ENCODE data around the gene GMPPA.
A peak's percentile ranks its signal among the peaks of the same experiment; 100 is the strongest.

Gene GMPPA

DNA sequence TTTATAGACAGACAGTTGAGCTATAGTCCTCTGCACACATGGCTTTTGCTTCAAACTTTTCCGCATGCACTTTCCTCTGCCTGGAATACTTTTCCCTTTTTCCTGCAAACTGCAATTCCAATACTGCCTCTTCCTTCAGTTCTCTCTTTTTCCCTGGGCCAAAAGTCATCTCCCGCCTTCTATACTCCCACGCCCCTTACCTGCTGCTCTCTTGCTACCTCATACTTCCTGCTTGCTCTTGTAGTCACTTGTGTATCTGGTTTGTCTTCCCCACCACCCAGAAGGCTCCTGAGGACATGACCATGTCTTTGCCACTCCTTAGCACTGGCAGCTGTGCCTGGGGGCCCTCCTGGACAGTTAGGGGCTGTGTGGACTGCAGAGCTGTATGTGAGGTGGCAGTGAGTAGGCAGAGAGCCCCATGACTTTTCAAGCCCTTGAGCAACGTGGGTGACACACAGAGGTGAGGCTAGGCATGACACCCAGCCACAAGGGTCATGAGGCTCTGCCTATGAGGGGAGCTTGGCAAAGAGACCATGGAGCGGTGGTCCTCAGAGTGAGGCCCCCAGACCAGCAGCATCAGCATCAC, 40.8 kb upstream of the GMPPA start:
- TF ChIP-seq, protein P1, sequence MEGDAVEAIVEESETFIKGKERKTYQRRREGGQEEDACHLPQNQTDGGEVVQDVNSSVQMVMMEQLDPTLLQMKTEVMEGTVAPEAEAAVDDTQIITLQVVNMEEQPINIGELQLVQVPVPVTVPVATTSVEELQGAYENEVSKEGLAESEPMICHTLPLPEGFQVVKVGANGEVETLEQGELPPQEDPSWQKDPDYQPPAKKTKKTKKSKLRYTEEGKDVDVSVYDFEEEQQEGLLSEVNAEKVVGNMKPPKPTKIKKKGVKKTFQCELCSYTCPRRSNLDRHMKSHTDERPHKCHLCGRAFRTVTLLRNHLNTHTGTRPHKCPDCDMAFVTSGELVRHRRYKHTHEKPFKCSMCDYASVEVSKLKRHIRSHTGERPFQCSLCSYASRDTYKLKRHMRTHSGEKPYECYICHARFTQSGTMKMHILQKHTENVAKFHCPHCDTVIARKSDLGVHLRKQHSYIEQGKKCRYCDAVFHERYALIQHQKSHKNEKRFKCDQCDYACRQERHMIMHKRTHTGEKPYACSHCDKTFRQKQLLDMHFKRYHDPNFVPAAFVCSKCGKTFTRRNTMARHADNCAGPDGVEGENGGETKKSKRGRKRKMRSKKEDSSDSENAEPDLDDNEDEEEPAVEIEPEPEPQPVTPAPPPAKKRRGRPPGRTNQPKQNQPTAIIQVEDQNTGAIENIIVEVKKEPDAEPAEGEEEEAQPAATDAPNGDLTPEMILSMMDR (conservative IDR thresholded peaks at IDR 0.05; ENCODE audit: low read depth, low read length): peak; percentile 11
- DNase-seq (ENCODE audit: low read depth): no peak
- H3K4me3 ChIP-seq (ENCODE audit: low read length): no peak overlapping the region

DNA sequence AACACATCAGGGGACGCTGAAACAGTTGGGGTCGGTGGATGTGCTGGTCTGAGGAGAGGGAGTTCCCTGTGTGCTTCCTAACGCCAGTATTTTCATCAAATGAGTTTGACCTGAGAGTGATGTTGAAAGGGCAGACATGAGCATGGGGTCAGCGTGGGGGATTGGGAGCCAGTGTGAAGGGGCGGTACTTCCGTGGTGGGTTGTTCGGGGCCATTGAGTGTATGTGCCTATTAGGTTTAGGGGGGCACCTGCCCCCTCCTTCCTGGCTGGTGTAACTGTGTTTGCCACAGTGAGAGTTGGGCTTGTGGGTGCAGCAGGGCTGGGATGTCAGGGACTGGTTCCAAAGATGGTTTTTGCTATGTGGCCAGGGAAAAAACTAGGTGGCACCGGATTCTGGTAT, 39.7 kb upstream of the GMPPA start:
- TF ChIP-seq, protein P1 (conservative IDR thresholded peaks at IDR 0.05; ENCODE audit: low read depth, low read length): no peak

DNA sequence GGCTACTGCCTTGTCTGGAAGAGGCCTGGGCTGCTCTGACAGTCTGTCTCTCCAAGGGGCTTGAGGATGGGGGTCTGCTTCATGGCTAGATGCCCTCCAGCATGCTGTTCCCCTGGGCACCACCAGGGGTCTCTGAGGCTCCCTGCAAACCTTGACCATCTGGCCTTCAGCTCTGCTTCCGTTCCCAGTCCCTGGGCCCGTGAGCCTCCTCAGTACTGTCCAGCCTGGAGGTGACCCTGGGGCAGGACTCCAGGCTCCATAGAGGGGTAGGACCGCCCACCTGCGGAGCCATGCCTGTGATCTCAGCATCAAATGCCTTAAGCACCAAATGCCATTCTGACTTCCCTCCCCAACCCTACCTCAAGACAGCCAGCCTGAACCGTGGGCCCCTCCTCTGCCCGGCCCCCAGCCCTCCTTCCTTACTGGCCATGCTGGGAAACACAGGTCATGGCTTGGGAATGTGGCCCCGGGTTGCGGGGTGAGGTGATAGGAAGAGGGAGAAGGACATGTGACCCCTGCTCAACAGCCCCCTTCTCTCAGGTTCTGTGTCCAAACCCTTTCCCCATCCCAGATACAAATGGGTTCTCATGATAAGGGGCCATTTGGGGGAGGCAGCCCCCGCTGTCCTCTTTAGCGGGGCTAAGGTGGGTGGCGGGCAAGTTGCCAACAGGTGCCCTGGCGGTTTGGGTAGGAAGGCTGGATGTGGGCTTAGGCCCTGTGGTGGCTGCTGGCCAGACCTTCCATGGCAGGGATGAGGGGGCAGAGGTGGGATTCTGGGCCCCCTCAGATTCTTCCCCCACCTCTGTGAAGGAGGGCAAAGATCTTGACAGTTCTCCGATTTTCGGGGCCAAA, 39.0 kb upstream of the GMPPA start:
- H3K4me3 ChIP-seq (ENCODE audit: low read length): no peak overlapping the region
- DNase-seq (ENCODE audit: low read depth): no peak
- TF ChIP-seq, protein P1 (conservative IDR thresholded peaks at IDR 0.05; ENCODE audit: low read depth, low read length): peak; percentile 98

More for the DNA sequence above, 39.7 kb upstream of the GMPPA start:
- H3K4me3 ChIP-seq (ENCODE audit: low read length): no peak overlapping the region
- DNase-seq (ENCODE audit: low read depth): no peak

DNA sequence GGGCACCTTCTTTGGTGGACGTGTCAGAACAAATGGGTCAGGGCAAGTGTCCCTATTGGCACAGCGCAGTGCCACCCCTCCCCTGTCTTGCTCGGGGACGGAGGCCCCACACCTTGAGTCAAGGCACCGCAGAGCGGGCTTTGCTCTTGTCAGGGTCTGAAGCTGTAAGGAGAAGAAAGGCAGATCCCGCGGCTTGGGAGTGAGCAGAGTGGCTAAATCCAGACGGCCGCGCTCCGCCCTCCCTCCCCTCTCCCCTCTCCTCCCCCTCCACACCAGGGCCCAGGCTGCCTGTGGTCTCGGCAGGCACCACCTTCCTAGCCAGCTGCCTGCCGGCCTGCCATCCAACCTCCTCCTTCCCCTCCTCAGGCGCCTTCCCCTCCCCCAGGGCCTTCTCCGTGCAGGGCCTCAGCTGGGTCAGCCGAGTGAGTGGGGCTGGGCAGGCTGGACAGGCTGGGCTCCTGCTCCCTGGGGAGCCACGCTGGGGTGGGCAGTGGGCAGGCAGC, 38.2 kb upstream of the GMPPA start:
- TF ChIP-seq, protein P1 (conservative IDR thresholded peaks at IDR 0.05; ENCODE audit: low read depth, low read length): no peak
- DNase-seq (ENCODE audit: low read depth): no peak
- H3K4me3 ChIP-seq (ENCODE audit: low read length): peak overlapping the region; percentile 7

DNA sequence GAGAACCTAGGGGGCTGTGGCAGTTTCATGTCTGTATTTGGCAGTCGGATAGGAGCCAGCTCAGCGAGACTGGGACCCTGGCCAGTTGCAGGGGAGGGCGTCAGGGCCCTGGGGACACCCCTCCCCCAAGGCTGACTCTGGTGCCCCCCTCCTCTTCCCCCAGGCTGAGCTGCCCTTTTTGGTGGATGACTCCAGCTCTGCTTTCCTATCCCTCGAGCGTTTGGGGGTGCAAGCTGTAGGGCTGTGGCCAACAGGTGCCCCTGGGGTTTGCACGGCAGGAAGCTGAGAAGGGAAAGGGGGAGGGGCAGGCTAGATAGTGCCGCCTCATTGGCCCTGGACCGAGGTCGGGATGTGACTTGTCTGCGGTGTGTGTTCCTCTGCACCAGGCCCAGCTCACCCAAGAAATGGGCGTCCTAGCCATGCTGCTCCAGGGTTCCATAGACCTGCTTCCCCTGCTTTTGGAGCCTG, 37.6 kb upstream of the GMPPA start:
- no peak overlapping the region for H3K4me3 ChIP-seq (ENCODE audit: low read length)
- DNase-seq (ENCODE audit: low read depth): no peak
- TF ChIP-seq, protein P1 (conservative IDR thresholded peaks at IDR 0.05; ENCODE audit: low read depth, low read length): no peak

DNA sequence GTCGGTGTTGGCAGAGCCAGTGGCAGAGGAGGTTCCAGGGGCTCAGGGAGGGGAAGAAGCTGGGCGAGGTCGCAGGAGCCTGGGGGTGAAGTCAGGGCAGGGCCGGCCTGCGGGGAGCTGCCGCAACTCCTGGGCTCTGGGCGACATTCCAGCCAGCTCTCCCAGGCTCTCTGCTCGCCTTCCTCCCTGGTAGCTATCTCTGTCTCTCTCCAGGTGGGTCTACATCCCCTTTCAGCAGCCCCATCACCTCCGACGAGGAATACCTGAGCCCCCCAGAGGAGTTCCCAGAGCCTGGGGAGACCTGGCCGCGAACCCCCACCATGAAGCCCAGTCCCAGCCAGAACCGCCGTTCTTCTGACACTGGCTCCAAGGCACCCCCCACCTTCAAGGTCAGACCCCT, 37.0 kb upstream of the GMPPA start:
- H3K4me3 ChIP-seq (ENCODE audit: low read length): no peak overlapping the region
- no peak for DNase-seq (ENCODE audit: low read depth)
- TF ChIP-seq, protein P1 (conservative IDR thresholded peaks at IDR 0.05; ENCODE audit: low read depth, low read length): no peak

Measured in retinal pigment epithelial cell (primary cell).